NCI-H1694 (cell line): ENCODE measurements around the gene TMEM115.

Source experiments
- DNase-seq: peaks from one replicate; lab custom pipeline; 2025; lab: John Stamatoyannopoulos, UW

The TMEM115 gene

DNA sequence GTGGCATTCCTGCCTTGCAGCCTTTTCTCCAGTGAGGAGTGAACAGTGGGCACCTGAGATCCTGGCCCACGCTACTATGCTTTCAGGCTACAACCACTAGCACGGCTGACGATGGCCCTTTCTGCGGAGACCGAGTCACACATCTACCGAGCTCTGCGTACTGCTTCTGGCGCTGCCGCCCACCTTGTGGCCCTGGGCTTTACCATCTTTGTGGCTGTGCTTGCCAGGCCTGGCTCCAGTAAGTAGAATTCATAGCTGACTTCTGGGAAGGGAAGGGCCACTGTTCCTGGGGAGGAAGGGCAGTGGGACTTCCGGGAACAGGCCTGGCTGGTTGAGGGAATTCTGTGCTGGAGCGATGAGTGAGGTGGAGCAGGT lies 8.0 kb downstream of the TMEM115 start:
- DNase-seq, result no peak

GRCh38 chr3:50350527-50351322 lies 8.6 kb downstream of the TMEM115 start, which contains the start of the genes CYB561D2 and NPRL2:
Gene CYB561D2 (plus strand): TSS chr3:50350862. CDS start chr3:50351434, 572 bp downstream.
Gene NPRL2 (minus strand): TSS chr3:50350775. CDS start chr3:50350652, 123 bp downstream.
- peak; percentile 40 for DNase-seq

GRCh38 chr3:50350213-50350526 lies 9.2 kb downstream of the TMEM115 start:
- DNase-seq, result no peak

GRCh38 chr3:50347187-50347813 lies 12.0 kb downstream of the TMEM115 start:
- no peak for DNase-seq

DNA sequence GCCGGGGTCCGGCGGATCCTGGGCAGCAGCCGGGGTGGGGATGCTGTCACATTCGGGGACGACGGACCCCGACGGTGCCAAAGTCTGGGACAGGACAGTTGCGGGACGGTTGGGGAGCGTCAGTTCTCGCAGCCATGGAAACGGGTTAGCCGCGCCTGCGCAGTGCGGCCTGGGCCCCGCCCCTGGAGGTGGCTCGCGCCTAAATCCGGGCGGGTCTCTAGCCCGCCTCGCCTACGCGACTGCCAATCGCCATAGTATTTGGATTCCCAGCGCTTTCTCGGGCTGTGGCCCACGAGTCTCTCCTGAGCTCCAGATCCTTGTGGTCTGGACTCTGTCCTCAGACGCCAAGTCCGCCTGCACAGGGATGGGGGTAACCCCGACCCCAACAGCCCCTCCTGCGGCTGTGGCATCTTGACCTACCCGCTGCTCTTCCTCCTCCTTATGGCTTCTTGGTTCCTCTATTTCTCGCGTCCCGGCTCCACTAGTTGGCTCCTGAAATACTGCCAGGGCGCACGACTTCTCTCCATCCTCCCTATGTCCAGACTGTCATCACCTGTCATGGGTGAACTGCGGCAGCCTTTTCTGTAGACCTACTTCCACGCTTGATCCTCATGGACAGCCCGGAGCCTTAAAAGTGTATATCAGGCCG lies 13.6 kb downstream of the TMEM115 start, which contains the start of gene ZMYND10:
Gene ZMYND10, minus strand, starts transcription at position 147 of the 649 bp plus-strand sequence. CDS start 153 bp downstream, outside the sequence.
- DNase-seq, result no peak

DNA sequence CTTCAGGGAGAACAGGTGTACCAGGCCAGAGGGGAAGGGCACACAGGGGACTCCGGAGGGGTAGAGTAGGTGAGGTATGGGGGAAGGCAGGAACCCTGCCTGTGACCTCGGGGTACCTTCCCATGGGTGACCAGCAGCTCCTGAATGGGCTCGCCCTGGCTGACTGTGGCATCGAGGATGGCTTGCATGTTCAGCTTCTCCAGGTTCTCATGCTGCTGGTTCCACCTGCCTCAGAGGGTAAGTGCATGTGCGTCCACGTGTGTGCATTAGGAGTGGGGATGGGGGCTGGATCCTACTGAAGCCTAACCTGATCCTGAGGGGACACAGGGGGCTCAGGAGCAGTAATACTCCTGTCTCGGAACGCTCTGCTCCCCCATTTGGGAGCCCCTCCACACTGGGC lies 14.3 kb downstream of the TMEM115 start:
- DNase-seq, result no peak

GRCh38 chr3:50342813-50343633 lies 16.3 kb downstream of the TMEM115 start:
- DNase-seq, result no peak

DNA sequence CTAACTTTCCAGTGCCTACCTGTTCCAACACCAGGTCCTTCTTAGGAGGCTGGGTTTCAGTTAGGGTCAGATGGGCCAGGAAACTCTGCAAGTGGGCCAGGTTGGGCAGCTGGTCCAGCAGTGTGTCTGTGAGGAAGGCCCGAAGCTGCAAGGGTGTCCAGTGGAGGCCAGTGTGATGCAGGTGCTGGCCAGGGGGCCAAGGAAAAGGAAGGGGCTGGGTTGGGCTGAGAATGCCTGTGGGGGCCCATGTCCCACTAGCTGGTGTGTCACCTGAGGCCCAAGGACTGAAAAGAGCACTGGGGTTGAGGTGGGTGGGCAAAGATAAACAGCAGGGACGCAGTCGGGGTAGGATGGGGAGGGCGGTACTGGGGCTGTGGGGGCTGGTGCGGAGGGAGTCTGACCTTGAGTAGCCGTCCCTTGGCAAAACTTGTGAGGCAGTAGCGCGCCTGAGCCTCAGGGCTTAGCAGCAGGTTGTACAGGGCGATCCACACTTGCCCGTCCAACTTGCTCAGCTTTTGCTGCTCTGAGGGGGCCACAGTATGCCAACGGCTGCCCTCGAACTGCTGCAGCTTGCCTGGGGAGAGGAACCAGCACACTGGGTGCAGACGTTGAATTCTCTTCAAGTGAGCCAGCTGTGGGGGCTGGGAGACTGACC lies 17.2 kb downstream of the TMEM115 start:
- no peak for DNase-seq

DNA sequence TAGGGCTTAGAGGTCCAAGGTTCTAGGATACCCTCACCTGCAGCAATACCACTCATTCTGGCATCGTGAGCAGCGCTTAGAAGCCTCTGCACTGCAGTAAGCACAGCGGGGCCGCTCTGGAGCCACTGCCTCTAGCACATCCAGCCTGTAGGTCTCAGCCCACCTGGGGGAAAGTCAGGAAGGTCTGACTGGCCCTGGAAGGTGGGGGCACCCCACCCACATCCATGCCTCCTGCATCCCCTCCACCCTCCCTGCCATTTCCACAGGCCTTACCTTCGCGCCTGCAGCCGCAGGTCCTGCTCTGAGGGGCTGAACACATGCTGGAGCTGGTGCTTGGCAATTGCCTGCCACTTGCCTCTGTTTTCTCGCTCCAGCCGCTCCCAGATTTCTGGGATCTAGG lies 17.8 kb downstream of the TMEM115 start:
- DNase-seq, result no peak

- DNase-seq, result no peak
Observed at GRCh38 chr3:50340448-50341329, 18.6 kb downstream of the TMEM115 start, which contains the start of gene RASSF1. Gene RASSF1 (minus strand): TSS chr3:50340836. CDS start chr3:50340805, 31 bp downstream.

GRCh38 chr3:50340147-50340447 lies 19.2 kb downstream of the TMEM115 start:
- no peak for DNase-seq

DNA sequence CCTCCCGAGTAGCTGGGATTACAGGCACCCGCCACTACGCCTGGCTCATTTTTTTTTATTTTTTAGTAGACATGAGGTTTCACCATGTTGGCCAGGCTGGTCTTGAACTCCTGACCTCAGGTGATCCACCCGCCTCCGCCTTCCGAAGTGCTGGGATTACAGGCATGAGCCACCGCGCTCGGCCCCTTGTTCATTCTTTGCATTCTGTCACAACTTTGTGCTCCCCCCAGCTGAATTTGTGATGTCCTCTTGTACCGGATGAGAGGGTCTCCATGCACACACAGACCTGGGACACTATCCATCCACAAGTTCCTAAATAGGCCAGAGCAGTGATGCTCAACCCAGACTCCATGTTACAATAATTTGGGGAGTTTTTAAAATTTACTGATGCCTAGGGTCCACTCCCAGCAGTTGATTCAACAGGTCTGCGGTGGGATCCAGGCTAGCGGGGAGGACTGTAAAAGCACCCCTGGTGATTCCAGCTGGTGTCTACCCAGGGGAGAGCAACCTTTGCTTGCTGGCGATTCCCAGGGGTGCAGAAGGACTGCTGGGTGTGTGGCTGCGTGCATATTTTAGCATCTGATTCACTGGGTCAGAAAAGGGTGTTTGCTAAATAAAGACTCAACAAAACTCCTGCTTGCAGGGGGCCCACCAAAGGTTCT lies 19.7 kb downstream of the TMEM115 start:
- DNase-seq, result no peak

DNA sequence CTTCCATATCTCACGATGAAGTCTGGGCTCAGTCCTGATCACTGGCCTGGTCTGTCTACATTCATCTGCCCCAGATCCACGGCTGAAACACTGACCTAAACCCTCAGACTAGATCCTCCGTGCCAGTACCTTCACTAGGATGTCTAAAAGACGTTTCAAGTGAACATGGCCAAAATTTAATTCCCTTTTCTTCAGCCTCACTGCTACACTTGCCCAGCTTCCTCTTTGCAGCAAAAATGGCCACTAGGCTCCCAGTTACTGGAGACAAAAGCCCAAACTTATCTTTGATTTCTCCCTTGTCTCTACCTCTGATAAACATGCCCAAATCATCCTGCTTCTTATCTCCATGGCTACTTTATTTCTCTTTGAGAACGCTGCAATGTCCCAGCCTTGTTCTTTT lies 20.4 kb downstream of the TMEM115 start:
- DNase-seq, result no peak

DNA sequence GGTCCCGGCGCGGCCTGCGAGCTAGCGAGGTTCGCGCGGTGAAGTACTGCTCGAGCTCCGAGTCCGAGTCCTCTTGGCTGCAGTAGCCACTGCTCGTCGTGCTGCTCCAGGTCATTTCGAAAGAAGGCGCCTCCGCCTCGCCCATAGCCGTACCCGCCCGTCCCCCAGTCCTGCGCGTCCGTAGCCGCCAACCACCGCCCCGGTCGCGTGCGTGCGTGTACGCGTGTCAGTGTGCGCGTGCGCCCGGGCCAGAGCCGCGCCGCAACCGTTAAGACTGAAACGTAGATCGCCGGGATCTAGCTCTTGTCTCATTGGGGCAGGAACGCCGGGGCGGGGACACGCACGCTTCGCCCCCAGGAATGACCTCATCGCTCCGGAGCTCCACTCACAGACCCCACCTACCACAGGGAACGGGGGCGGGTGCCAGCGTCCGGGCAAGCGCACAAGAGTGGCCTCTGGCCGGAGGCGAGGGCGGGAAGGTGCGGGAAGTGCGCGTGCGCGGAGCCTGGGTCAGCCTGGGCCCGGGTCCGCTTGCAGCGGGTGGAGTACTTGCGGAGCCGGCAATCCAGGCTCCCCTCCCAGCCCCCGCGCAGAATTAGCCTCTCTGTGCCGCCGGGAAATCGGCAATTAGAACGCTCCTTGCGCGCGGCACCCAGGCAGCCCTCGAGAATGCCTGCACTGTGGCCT lies 22.0 kb downstream of the TMEM115 start:
- peak; percentile 61 for DNase-seq

DNA sequence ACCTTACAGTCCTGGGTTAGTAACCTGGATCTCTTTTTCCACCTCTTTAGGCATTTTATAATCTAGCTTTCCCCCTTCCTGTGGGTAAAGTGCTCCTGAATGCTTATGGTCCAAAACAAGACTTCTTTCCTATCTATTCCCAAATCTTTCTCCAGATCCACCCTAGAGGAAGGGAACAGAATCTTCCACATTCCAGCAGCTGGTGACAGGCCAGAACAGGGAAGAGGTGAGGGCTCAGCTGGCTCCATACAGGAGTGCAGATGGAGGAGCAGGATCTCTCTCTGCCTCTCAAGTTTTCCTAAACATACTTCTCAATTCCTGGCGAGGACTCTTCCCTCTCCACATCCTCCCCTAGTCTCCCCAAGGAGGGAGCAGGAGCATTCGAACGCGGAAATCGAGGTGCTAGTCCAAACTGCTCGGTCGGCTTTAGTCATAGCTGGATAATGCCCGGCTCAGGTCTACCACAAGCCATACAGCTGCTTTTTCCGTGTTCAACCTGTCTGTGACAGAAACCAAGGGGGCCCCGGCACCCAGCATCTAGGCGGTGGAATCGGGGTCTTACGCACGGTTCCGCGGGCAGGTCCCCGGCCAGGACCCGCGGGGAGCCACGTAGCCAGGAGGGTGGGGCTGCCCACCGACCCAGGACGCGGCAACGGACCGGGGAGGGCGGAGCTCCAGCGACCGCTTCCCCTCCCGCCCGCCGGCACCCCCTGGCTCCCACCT lies 22.7 kb downstream of the TMEM115 start:
- DNase-seq, result no peak

DNA sequence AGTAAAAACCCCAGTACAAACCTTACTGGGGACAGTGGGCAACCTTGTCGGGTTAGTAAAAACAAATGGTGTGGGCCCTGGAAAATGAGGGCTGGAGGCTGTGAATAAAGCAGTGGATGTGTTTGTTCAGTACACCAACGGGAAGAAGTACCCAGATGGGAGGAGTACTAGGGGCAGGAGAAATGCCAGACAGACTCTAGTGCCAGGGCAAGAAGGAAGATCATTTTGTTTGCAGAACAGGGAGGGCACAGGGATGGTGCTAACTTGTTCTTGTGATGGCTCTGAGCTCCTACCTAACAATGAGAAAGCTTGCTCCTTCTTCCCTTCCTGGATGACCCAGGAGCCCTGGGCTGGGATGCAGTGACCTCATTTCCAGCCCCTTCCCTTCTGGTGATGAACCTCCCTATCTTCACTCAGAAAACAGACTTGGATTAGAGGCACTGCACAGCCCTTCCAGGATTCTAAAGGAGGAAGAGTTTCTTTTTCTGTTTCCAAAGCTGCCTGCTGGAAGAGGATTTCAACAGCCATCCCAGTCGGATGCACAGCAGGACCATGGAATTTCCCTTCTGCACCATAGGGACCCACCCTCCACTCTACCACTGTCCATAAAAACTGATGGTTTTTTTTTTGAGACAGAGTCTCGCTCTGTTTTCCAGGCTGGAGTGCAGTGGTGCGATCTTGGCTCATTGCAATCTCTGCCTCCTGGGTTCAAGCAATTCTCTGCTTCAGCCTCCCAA lies 24.8 kb downstream of the TMEM115 start:
- DNase-seq, result no peak

- DNase-seq, result no peak
Observed at GRCh38 chr3:50333744-50334328, 25.5 kb downstream of the TMEM115 start.
